BLaER1 (cell line): Measurements from ENCODE around the gene TOX4.
"Not testable (repeated sequence)": the region's sequence is repeated elsewhere in the genome, so short reads cannot be mapped to it uniquely, and the experiment has no call there.

Experiments
- H3K27ac ChIP-seq: shearing (Covaris generic); formaldehyde crosslinking; 2 replicates; pipeline ENCODE4 v1.8.1; 2022
- H3K27me3 ChIP-seq: shearing (Covaris generic); formaldehyde crosslinking; 2 replicates; pipeline ENCODE4 v1.8.1; 2022
- H3K36me3 ChIP-seq: shearing (Covaris generic); formaldehyde crosslinking; 2 replicates; pipeline ENCODE4 v1.8.1; 2022
- H3K4me1 ChIP-seq: shearing (Covaris generic); formaldehyde crosslinking; 2 replicates; pipeline ENCODE4 v1.8.1; 2022
- H3K4me2 ChIP-seq: shearing (Covaris generic); formaldehyde crosslinking; 2 replicates; pipeline ENCODE4 v1.8.1; 2022
- H3K4me3 ChIP-seq: shearing (Covaris generic); formaldehyde crosslinking; 2 replicates; pipeline ENCODE4 v1.8.1; 2022
- H3K9ac ChIP-seq: shearing (Covaris generic); formaldehyde crosslinking; 2 replicates; pipeline ENCODE4 v1.8.1; 2022
- H3K9me3 ChIP-seq: shearing (Covaris generic); formaldehyde crosslinking; 2 replicates; pipeline ENCODE4 v1.8.1; 2022
- H4K20me1 ChIP-seq: shearing (Covaris generic); formaldehyde crosslinking; 2 replicates; pipeline ENCODE4 v1.8.1; 2022
- Cebpa-rat ChIP-seq: shearing (Covaris generic); IDR thresholded peaks from 2 replicates; pipeline ENCODE4 v1.8.1; 2022

The TOX4 gene

DNA sequence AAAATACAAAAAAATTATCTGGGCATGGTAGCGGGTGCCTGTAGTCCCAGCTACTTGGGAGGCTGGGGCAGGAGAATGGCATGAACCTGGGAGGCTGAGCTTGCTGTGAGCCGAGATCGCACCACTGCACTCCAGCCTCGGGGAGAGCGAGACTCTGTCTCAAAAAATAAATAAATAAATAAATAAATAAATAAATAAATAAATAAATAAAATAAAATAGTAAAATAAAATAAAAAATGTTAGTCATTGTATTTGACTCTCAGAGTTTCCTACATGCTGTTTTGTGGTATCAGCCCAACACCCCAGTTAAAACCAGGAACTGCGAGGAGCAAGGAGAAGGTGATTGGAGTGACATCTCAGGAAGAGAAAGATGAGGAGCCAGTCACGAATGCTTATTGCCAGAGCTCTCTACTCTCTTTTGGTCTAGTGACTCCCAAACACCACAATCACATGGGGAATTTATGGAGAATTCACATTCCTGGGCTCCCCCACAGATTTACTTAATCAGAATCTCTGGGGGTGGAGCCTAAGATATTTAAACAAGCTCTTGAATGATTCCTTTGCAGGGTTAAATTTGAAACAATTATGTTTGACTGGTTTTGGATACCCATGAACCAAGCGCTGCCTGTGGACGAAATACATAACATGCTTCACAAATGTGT lies 64.5 kb downstream of the TOX4 start:
- H3K4me1 ChIP-seq = no peaks in the 10 kb centered on the region
- no peaks in the 10 kb centered on the region for H3K9me3 ChIP-seq
- no peak overlapping the region for H3K4me3 ChIP-seq
- no peaks in the 10 kb centered on the region for H3K36me3 ChIP-seq
- peaks cover 11% of the 10 kb centered on the region for H3K27me3 ChIP-seq
- H3K9ac ChIP-seq = no peak overlapping the region
- H3K27ac ChIP-seq = no peak overlapping the region
- H3K4me2 ChIP-seq = no peak overlapping the region
- no peak for TF ChIP-seq Cebpa-rat
- no peaks in the 10 kb centered on the region for H4K20me1 ChIP-seq

DNA sequence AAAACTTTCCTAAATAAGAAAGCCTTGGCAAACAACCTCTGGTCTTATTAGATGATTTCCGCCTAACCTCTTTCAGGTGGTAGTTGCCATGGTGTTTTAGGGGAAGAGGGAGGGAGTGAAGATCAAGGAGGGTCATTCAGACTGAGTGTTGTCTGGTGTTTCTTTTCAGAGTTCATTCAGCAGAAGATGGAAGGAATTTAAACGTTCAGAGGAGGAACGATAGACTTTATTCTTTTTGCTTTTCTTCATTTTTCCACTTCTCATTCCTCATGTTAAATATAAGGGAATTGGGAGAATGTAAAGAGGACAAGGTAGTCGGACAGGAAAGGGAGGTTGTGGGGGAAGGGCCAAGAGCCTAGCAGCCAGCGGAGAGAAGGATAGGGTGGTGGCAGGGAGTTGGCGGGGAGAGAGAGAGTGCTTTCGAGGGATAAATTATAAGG lies 66.5 kb downstream of the TOX4 start:
- Histone ChIP-seq H3K36me3 (no peaks in the 10 kb centered on the region), H3K27ac (no peak overlapping the region)

DNA sequence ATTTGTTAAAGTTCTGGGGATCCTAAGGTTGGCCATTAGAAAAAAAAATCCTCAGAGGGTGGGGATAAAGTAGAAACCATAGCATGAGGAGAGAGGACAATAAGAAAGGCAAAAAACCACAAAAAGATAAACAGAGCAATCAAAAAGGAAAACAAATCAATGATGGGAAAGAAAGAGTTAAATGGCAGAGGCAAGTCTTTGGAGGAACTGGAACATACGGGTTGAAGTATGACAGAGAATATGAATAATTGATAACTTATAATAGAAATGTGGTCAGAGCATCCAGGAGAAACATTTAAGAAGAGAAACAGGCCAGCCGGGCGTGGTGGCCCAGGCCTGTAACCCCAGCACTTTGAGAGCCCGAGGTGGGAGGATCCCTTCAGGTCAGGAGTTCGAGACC lies 67.0 kb downstream of the TOX4 start:
- Histone ChIP-seq H3K9me3 (no peaks in the 10 kb centered on the region), H3K36me3 (no peaks in the 10 kb centered on the region), H3K27ac (no peak overlapping the region), H3K9ac (no peak overlapping the region), H3K4me2 (no peak overlapping the region), H3K27me3 (no peaks in the 10 kb centered on the region), H3K4me1 (no peaks in the 10 kb centered on the region), H4K20me1 (no peaks in the 10 kb centered on the region), H3K4me3 (no peak overlapping the region)
- TF ChIP-seq Cebpa-rat = no peak

More for the DNA sequence above, 66.5 kb downstream of the TOX4 start:
- H3K4me1 ChIP-seq = no peaks in the 10 kb centered on the region
- H3K4me2 ChIP-seq = no peak overlapping the region
- no peak overlapping the region for H3K9ac ChIP-seq
- no peak for TF ChIP-seq Cebpa-rat
- H3K9me3 ChIP-seq = no peaks in the 10 kb centered on the region
- H3K27me3 ChIP-seq = no peaks in the 10 kb centered on the region
- no peaks in the 10 kb centered on the region for H4K20me1 ChIP-seq
- H3K4me3 ChIP-seq = no peak overlapping the region

DNA sequence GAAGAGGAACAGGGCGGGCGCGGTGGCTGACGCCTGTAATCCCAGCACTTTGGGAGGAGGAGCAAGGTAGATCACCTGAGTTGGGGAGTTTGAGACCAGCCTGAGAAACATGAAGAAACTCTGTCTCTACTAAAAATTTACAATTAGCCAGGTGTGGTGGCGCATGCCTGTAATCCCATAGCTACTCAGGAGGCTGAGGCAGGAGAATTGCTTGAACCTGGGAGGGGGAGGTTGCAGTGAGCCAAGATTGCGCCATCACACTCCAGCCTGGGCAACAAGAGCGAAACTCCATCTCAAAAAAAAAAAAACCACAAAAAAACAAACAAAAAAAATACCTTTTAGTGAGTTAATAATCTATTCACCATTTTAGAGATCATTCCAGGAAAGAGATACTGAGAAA lies 67.6 kb downstream of the TOX4 start:
- H4K20me1 ChIP-seq, H3K9me3 ChIP-seq, H3K36me3 ChIP-seq, H3K9ac ChIP-seq, H3K4me2 ChIP-seq, H3K4me1 ChIP-seq, H3K27ac ChIP-seq, H3K27me3 ChIP-seq, H3K4me3 ChIP-seq: not testable (repeated sequence)
